ENCODE results near the gene RNF4.

RNF4 gene

GRCh38 chr4:2438822-2439718 is 29.8 kb upstream of the RNF4 start:
- DNase-seq, result no peak

- DNase-seq, result peak; percentile 98
These were observed 27.3 kb upstream of the RNF4 start for GRCh38 chr4:2441393-2442174.

- peak; percentile 60 for DNase-seq
These were observed 26.5 kb upstream of the RNF4 start for GRCh38 chr4:2442175-2442993.

GRCh38 chr4:2443061-2443730 is 25.7 kb upstream of the RNF4 start:
- DNase-seq, result no peak

GRCh38 chr4:2443956-2444740 is 24.8 kb upstream of the RNF4 start:
- DNase-seq, result no peak

- DNase-seq, result no peak
These were observed 23.8 kb upstream of the RNF4 start for GRCh38 chr4:2445130-2445529.

GRCh38 chr4:2445571-2445970 is 23.3 kb upstream of the RNF4 start:
- DNase-seq, result no peak

GRCh38 chr4:2446656-2447564 is 22.0 kb upstream of the RNF4 start:
- no peak for DNase-seq

GRCh38 chr4:2448589-2448988 is 20.3 kb upstream of the RNF4 start:
- no peak for DNase-seq

- no peak for DNase-seq
These were observed 19.9 kb upstream of the RNF4 start for GRCh38 chr4:2449051-2449450.

GRCh38 chr4:2449511-2450392 is 19.2 kb upstream of the RNF4 start:
- DNase-seq, result no peak

- DNase-seq, result no peak
These were observed 18.4 kb upstream of the RNF4 start for GRCh38 chr4:2450394-2451035.

GRCh38 chr4:2451036-2451520 is 17.8 kb upstream of the RNF4 start:
- DNase-seq, result no peak

GRCh38 chr4:2451821-2452785 is 16.8 kb upstream of the RNF4 start:
- DNase-seq, result no peak

- no peak for DNase-seq
These were observed 11.2 kb upstream of the RNF4 start for GRCh38 chr4:2457481-2458295.

All from 8988T (cell line).